Measurements from ENCODE around the gene TOMM20.
"Not testable (repeated sequence)": the region's sequence is repeated elsewhere in the genome, so short reads cannot be mapped to it uniquely, and the experiment has no call there.

The TOMM20 gene

DNA sequence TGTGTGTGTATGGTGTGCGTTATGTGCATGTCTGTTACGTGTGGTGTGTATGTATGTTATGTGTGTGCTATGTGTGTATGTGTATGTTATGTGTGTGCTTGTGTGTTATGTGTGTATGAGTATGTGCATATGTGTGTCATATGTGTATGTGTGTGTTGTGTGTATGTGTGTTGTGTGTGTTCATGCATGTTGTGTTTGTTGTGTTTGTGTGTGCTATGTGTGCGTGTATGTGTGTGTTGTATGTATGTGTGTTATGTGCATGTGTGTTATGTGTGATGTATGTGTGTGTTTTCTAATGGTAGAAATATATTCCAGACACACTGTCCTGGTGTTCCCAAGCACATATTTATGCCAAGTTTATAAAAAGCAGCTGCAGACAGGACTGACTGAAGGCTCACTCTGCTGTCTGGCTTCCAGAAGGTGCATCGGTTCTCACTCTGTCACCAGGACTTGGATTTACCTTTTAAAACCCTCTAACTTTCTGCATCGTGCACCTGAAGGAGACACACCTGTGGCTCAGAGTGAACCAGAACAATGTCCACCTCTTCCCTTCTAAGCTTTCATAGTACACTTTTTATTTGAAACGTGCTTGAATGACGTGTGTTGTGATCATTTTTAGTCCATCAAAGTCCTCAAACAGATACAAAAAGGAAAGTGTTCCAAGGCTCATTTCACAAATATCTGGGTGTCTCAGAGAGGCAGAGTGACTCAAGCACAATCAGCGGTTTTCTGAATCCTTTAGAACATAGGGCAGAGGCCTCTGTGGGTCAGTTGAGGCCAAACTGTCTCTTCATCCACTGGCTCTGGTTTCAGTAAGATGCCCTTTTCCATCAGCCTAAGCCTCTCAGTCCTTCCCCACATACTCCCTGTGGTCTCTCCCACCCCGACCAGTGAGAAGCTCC lies 49.9 kb downstream of the TOMM20 start:
- DNase-seq (ENCODE audit: low spot score), result no peak

DNA sequence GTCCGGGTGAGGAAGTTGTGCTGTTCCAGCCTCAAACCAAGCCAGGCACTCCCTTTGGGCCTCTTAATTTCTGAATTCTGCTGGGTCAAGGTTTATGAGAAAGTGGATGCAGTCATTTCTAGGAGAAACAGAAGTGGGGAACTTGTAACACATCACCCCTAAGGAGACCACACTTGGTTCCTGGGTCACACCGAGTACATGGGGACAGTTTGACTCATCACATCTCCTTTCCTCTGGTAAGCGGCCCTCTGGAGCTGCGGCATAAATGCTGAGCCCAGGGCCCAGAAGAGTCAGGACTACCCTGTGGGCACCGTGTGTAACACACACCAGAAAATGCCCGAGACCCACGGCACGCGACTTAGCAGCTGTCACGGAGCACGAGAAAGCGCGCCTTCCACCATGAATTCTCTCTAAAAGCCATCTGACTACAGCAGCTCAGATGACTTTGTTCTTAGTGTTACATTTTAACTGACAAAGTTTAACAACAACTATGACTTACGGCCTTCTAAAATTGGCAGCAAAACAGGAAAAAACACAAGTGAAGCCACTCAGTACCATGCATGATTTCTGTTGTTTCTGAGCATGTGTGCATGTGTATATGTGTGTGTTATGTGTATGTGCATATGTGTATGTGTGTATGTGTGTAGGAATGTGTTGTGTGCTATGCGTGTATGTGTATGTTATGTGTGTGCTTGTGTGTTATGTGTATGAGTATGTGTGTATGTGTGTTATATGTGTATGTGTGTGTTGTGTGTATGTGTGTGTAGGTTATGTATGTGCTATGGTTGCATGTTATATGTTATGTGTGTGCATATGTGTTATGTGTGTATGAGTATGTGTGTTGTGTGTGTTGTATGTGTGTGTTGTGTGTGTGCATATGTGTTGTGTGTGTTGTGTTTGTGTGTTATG lies 50.8 kb downstream of the TOMM20 start:
- DNase-seq (ENCODE audit: low spot score), result no peak

DNA sequence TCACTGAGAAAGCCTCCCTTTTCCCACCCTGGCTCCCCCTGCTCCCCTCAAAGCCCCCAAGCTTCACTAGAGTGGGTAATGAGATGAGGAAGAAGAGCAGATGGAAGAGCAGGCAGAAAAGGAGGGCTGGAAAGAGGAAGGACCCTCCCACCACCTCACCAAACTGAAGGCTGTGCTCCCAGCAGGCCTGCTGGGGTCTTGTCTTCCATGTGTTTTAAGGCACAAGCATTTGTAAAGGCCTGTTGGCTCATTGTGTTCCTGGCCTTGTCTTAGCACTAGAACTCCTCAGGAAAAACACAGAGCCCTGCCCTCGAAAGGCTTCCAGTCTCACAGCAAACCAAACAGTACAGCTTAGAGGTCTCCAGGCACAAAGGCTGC lies 51.5 kb downstream of the TOMM20 start:
- DNase-seq (ENCODE audit: low spot score), result no peak

DNA sequence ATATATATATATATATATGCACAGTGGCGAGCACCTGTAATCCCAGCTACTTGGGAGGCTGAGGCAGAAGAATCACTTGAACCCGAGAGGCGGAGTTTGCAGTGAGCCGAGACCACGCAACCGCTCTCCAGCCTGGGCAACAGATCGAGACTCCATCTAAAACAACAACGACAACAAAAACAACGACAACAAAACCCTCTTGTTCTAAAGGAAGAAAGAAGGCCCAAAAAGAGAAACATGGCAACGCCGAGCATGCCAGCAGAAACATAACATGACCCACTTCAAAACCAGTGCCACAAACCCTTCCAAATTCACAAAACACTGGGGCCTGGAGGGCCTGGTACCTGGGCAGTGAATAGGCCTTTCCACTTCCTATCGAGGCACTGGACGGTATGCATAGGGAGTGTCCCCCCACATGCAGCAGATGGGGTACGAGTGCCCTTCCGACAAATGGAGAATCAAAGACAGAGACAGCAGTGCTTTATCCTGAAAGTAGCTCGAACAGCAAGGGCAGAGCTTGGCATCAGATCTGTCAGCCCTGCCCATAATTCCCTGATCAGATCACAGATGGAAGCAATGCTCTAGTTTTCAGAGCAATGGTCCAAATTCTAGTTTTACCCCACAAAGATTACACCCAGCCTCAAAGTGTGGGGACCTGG lies 52.0 kb downstream of the TOMM20 start:
- no peak for DNase-seq (ENCODE audit: low spot score)

DNA sequence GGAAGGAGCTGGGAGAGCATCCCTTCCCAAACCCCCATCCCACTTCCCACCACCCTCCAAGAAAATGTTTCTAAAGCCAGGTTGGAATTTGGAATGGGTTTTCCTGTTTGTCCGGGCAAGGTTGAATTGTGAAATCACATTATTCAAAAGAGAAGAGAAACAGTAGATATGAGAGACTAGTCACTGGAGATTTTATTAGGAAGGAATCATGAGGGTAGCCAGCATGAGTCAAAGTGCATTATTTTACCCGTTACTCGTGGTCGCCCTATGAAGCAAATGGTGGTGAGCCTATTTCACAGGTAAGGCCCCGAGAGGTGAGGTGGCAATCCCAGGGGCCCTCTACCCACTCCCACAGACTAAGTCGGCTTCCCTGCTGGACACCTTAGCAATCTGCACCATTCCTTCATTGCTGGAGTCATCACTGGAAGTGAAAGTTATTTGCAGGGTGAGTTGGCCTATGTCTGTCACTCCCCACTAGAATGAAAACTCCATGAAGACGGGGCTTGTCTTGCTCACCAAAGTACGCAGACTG lies 52.8 kb downstream of the TOMM20 start:
- no peak for DNase-seq (ENCODE audit: low spot score)

GRCh38 chr1:235075048-235075776 lies 53.4 kb downstream of the TOMM20 start:
- DNase-seq (ENCODE audit: low spot score), result no peak

DNA sequence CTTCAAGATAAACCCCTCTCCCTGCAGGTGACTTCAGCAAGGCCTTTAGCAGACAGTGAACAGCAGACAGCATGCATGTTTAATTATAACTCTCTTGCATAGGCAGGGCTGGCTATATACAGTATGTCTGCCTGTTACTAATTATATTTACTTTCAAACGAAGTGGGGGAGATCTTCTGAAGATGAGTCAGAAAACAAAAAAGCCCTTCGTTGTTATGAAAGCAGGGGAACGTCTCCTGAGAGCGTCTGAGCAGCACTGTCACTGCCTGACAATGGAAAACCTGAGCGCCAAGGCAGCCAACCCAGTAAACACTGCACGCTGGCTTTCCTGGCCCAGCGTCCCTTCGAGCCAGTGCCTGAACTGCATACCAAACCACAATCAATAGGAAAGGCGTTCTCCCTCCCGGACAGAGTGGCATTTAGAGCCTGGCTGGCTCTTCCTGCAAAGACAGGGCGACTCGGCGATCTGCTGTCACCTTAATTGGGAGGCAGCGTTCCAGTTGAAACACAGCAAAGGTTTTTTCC lies 54.1 kb downstream of the TOMM20 start:
- no peak for DNase-seq (ENCODE audit: low spot score)

DNA sequence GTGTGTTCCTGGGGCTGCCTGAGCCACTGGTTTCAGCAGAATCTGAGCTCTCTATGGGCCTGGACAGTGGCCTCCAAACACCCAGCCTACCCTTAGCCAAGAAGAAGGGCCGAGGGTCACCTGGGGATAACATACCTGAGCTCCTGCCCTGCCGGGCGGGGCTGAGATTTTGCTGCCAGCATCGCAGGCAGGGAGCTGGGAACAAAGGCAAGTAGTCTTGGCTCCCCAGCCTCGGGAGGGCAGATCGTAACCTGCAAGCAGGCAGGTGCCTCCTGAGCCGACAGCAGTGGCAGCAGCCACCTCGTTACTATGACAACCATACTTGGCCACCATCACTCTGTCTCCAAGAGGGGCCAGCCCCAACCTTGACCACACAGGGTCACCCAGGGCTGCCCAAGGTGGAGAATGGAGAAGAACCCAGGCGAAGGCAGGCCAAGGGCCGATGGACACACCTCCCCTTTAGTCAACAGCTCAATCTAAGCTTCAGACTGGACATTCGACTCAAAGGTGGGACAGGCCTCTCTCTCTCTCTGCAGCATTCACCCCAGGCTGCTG lies 54.6 kb downstream of the TOMM20 start:
- no peak for DNase-seq (ENCODE audit: low spot score)

DNA sequence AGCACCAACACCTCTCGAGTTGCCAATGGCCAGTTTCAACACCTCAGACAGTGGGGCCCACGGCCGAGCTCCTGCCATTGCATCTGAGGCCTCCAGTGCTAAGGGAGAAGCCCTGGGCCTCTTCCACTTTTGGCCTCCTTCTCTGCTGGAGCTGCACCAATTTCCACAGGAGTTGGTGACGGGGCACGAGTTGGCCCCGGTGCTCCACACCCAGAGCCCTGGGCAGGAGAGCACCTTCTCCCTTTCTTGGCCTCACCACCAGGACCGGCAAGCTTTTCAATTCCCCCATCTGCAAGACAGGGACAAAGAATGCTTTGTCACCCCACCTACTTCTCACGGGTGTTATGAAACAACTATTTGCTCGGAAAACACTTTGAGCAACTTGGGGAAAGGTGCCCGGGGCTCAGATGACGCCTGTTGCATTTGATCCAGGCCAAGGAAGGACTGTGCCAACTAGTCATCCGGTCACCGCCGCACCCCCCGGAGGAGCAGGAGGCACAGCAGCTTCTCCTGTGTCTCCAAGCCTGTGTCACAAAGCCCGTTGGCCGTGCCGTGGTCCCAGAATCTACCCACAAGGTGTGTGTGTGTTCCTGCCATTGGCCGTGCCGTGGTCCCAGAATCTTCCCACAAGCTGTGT lies 55.2 kb downstream of the TOMM20 start:
- no peak for DNase-seq (ENCODE audit: low spot score)

DNA sequence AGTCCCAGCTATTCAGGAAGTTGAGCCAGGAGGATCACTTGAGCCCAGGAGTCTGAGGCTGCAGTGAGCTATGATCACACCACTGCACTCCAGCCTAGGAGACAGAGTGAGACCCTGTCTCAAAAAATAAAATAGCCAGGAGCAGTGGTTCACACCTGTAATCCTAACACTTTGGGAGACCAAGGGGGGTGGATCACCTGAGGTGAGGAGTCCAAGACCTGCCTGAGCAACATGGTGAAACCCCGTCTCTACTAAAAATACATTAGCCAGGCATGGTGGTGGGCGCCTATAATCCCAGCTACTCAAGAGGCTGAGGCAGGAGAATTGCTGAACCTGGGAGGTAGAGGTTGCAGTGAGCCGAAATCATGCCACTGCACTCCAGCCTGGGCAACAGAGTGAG lies 56.1 kb downstream of the TOMM20 start:
- DNase-seq (ENCODE audit: low spot score), result not testable (repeated sequence)

GRCh38 chr1:235072096-235072495 lies 56.5 kb downstream of the TOMM20 start:
- DNase-seq (ENCODE audit: low spot score), result no peak

DNA sequence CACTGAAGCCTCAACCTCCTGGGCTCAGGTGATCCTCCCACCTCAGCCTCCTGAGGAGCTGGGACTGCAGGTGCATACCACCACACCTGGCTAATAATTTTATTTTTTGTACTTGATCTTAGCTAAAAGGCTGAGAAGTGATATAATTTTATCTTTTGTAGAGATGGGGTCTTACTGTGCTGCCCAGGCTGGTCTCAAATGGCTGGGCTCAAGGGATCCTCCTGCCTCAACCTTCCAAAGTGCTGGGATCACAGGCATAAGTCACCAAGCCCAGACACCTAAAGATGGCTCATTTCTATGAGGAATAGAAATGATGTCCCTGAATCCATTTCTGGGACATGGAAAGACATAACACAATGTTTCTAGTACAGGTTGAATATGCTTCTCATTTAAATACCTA lies 57.8 kb downstream of the TOMM20 start:
- DNase-seq (ENCODE audit: low spot score), result no peak

DNA sequence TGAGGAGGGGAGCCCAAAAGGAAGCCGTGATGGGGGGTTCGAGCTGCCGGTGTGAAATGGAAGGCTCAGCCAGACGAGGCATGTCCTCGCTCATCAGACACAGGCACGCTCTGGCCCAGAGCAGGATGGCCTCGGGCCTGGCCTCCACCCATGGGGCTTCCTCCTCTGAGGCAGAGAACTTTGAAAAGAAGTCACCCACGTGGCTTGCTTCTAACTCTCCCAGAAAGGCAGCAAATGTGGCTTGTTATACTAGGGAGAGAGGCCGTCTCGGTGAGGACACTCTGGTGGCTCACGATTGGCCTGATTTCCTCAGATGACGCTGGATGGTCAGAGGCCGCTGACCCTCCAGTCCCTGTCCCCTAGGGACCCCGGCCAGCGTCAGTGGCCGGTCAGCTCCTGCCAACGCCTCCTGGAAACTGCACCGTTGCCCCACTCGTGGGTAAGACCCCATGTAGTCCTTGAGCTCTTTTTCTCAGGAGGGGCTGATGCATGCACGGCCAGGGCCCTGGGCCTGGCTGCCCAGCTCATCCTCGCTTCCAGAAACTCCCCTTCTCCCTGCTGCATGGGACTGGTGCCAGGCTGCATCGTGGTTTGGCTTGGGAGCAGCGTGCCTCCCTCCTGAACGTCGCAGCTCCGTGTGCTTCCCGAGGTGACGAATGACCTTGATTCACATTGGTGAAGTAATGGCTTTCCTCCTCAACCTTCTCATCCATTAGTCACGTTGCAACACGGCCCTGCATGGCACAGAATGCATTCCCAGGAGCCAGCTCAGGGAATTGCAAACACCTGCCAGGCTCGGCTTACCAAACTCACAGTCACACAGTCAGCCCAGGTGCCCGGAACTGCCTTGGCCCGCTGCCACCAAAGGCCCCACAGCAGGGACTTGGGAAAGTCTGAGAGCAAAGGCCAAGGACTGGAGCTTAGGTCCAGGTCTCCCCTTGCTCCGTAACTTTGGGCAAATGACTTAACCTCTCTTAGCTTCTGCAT lies 58.8 kb downstream of the TOMM20 start:
- DNase-seq (ENCODE audit: low spot score), result no peak

DNA sequence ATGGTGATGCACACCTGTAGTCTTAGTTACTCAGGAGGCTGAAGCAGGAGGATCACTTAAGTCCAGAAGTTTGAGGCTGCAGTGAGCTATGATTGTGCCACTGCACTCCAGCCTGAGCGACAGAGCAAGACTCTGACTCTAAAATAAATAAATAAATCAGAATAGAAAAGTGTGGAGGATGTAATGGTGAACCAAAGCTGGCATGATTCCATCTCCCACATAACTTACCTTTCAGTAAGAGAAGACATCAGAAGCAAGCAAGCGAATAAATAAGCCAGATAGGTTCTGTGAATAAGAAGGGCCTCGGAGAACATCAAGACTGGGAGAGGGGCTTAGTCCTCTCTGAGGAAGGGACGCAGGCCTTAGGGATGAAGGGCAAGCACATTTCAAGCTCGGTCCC lies 59.5 kb downstream of the TOMM20 start:
- DNase-seq (ENCODE audit: low spot score), result no peak

GRCh38 chr1:235068158-235069121 lies 60.2 kb downstream of the TOMM20 start:
- no peak for DNase-seq (ENCODE audit: low spot score)

GRCh38 chr1:235067396-235068157 lies 61.1 kb downstream of the TOMM20 start:
- no peak for DNase-seq (ENCODE audit: low spot score)

DNA sequence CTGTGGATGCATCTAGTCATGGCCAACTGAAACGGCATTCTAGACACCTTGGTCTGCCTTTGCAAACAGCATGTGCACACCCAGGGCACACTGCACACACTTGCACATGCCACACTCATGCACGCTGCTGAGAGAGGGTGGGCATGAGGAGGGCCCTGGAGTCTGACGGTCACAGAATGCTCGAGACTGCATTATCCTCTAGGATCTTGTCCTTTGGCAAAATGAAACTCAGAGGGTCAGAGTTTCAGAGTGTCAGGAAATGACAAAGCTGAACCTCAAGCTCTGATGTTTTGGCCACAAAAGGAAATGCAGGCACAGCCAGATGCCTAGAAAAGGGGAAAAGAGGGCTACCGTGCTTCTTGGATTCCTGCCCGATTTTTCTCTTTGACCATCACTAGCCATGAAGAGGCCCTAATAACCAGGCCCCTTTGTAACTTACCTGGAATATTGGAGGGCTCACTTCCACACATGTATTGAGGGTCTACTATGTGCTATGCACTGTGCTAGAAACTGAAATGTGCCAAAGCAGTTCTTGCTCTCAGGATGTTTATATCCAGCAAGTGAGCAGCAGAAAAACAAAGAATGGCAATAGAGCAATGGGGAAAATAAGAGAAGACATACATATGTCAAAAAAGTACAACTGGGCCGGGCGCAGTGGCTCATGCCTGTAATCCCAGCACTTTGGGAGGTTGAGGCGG lies 65.4 kb downstream of the TOMM20 start:
- DNase-seq (ENCODE audit: low spot score), result peak; percentile 17
